ENCODE results near the gene SYCP1. TPM values are rescaled to one million over a fixed set of nuclear protein-coding genes. Genes with fewer than 3 reads are reported as not detected.
A peak's percentile ranks its signal among the peaks of the same experiment; 100 is the strongest.

SYCP1 gene
- total and polyA plus RNA-seq, 2 of the 13 experiments (the other 11 are each of a cell fraction or from before 2014, with no cell fraction given): not detected

- TF ChIP-seq CSRNP2 (CRISPR knock-in tag; conservative IDR thresholded peaks at IDR 0.05; ENCODE audit: low read depth) (no peak), NAIF1 (CRISPR knock-in tag; IDR thresholded peaks at IDR 0.05; ENCODE audit: borderline replicate concordance) (no peak), GTF3A (CRISPR knock-in tag; conservative IDR thresholded peaks at IDR 0.05) (no peak), ZBTB7A (CRISPR knock-in tag; IDR thresholded peaks at IDR 0.05) (no peak), GPN1 (CRISPR knock-in tag; IDR thresholded peaks at IDR 0.05; ENCODE audit: borderline replicate concordance) (no peak), AFF4 (CRISPR knock-in tag; IDR thresholded peaks at IDR 0.05) (no peak), ZNF543 (CRISPR knock-in tag; IDR thresholded peaks at IDR 0.05) (no peak), PITX1 (CRISPR knock-in tag; IDR thresholded peaks at IDR 0.05) (peak; percentile 57; the same call in 1 of the 2 replicates), KLF11 (CRISPR knock-in tag; IDR thresholded peaks at IDR 0.05) (no peak), ZNF414 (CRISPR knock-in tag; IDR thresholded peaks at IDR 0.05) (0 out of 2 replicates have a peak, but pooled peaks have one; percentile 24), PTBP1 (IDR thresholded peaks at IDR 0.05; ENCODE audit: low read depth, low read length, poor library complexity, severe bottlenecking) (no peak), ZNF629 (CRISPR knock-in tag; conservative IDR thresholded peaks at IDR 0.05) (no peak), SATB2 (CRISPR knock-in tag; IDR thresholded peaks at IDR 0.05) (no peak), KLF6 (CRISPR knock-in tag; IDR thresholded peaks at IDR 0.05) (no peak)
- TF ChIP-seq, protein P1, sequence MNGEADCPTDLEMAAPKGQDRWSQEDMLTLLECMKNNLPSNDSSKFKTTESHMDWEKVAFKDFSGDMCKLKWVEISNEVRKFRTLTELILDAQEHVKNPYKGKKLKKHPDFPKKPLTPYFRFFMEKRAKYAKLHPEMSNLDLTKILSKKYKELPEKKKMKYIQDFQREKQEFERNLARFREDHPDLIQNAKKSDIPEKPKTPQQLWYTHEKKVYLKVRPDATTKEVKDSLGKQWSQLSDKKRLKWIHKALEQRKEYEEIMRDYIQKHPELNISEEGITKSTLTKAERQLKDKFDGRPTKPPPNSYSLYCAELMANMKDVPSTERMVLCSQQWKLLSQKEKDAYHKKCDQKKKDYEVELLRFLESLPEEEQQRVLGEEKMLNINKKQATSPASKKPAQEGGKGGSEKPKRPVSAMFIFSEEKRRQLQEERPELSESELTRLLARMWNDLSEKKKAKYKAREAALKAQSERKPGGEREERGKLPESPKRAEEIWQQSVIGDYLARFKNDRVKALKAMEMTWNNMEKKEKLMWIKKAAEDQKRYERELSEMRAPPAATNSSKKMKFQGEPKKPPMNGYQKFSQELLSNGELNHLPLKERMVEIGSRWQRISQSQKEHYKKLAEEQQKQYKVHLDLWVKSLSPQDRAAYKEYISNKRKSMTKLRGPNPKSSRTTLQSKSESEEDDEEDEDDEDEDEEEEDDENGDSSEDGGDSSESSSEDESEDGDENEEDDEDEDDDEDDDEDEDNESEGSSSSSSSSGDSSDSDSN (CRISPR knock-in tag; IDR thresholded peaks at IDR 0.05): no peak
- TF ChIP-seq, protein P2, sequence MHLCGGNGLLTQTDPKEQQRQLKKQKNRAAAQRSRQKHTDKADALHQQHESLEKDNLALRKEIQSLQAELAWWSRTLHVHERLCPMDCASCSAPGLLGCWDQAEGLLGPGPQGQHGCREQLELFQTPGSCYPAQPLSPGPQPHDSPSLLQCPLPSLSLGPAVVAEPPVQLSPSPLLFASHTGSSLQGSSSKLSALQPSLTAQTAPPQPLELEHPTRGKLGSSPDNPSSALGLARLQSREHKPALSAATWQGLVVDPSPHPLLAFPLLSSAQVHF (CRISPR knock-in tag; IDR thresholded peaks at IDR 0.05): no peak
- TF ChIP-seq, protein P3, sequence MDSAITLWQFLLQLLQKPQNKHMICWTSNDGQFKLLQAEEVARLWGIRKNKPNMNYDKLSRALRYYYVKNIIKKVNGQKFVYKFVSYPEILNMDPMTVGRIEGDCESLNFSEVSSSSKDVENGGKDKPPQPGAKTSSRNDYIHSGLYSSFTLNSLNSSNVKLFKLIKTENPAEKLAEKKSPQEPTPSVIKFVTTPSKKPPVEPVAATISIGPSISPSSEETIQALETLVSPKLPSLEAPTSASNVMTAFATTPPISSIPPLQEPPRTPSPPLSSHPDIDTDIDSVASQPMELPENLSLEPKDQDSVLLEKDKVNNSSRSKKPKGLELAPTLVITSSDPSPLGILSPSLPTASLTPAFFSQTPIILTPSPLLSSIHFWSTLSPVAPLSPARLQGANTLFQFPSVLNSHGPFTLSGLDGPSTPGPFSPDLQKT (CRISPR knock-in tag; IDR thresholded peaks at IDR 0.05; ENCODE audit: borderline replicate concordance): no peak
Observed at GRCh38 chr1:115036814-115037507, 182.3 kb downstream of the SYCP1 start (continued).
